ENCODE measurements around the gene PLK1.
"Not testable (repeated sequence)": the region's sequence is repeated elsewhere in the genome, so short reads cannot be mapped to it uniquely, and the experiment has no call there.

Gene PLK1

GRCh38 chr16:23678430-23679273, at the start of gene PLK1:
TSS of gene PLK1 (plus strand) at chr16:23678889. CDS start at chr16:23678933, 44 bp downstream.
- DNase-seq, result peak; percentile 60 to 73

DNA sequence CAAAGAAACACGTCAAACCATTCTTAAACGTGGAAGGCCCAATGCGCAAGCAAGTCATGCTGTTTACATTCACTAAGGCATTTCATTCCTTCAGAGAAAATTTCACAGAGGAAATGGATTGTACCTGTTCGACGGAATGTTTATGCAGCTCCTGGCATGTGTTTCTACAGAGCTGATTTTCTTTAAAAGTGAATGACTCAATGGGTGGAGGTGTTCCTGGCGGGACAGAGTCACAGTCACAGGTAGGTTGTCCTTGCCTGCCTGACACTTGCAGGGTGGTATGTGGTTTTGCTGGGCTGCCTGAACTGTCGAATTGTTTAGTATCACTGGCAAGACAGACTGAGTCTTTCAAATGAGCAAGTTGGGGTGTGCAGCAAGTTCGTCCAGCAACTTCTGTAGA, 49.2 kb upstream of the PLK1 start:
- no peak for DNase-seq

DNA sequence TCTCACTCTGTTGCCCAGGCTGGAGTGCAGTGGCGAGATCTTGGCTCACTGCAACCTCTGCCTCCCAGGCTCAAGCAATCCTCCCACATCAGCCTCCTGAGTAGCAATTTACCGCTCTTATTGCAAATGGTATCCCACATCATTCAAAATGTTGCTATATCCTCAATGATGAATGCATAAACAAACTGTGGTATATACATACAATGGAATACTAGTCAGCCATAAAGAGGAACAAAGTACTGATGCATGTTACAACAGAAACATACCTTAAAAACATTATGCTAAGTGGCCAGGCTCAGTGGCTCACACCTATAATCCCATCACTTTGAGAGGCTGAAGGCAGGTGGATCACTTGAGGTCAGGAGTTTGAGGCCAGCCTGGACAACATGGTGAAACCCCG, 46.8 kb upstream of the PLK1 start:
- DNase-seq, result not testable (repeated sequence)

DNA sequence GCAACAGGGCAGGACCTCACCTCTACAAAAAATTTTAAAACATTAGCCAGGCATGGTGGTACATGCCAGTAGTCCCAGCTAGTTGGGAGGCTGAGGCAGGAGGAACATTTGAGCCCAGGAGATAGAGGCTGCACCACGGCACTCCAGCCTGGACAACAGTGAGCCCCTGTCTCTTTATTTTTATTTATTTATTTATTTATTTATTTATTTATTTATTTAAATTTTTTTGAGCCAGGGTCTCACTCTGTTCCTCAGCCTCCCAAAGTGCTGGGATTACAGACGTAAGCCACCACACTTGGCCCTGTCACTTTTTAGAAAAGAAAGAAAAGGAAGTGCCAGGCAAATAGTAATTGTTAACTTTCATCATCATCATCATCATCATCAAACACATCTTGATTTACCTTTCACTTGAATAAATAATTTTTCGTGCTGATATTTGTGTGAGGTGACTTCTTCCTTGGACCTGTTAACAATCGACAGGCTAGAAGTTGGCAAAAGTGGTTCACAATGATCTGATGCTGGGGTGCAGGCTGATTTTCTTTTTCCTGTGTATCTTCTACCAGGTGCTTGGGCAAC, 44.1 kb upstream of the PLK1 start:
- DNase-seq, result no peak

- no peak for DNase-seq
Observed at GRCh38 chr16:23635958-23636357, 42.7 kb upstream of the PLK1 start.

DNA sequence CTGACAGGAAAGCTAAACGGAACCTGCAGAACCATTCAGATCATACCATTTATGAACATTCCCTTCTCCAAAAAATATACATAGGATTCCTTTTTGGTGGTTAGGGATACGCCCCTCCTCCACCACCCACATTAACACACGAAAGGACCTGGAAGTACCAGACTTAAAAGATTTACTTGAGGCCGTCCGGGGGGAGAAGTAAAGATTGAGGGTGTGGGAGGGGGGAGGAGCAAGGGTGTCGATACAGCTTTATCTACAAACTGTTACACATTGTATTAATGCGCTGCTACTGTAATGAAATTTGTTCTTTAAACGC, 38.1 kb upstream of the PLK1 start:
- DNase-seq, result peak in 1 of 2 experiments; percentile 37

- peak; percentile 81 to 84 for DNase-seq
Observed at GRCh38 chr16:23640931-23641765, 37.5 kb upstream of the PLK1 start, which contains the start of the genes DCTN5 and PALB2. TSS of gene DCTN5 (plus strand) at chr16:23641466. CDS start at chr16:23641543, 77 bp downstream. TSS of gene PALB2 (minus strand) at chr16:23641310. CDS start at chr16:23641157, 153 bp downstream.

GRCh38 chr16:23642246-23642774, 36.4 kb upstream of the PLK1 start:
- no peak for DNase-seq

- DNase-seq, result no peak
Observed at GRCh38 chr16:23650674-23651416, 27.8 kb upstream of the PLK1 start.

DNA sequence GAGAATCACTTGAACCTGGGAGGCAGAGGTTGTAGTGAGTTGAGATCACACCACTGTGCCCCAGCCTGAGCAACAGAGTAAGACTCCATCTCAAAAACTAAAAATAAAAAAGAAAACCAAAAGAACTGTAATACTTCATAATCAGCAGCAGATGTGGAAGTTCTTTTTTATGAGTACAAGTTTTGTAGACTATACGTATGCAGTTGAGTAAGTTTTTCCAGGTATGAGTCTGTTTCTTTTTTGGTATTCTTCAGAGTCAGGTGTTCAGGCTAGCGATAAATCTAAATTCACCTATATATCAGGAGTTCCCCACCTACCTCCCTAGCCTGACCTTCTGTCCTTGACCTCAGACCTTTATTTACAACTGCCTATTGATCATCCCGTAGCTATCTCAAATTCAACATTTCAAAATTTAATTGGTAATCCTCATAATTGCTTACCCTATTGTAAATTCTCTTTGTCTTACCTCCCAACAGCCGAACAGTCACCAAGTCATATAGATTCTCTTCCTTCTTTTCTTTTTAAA, 26.7 kb upstream of the PLK1 start:
- DNase-seq, result no peak

- no peak for DNase-seq
Observed at GRCh38 chr16:23663918-23664317, 14.8 kb upstream of the PLK1 start.

GRCh38 chr16:23666571-23667354, 11.9 kb upstream of the PLK1 start:
- DNase-seq, result no peak

- DNase-seq, result no peak
Observed at GRCh38 chr16:23667355-23667659, 11.4 kb upstream of the PLK1 start.

DNA sequence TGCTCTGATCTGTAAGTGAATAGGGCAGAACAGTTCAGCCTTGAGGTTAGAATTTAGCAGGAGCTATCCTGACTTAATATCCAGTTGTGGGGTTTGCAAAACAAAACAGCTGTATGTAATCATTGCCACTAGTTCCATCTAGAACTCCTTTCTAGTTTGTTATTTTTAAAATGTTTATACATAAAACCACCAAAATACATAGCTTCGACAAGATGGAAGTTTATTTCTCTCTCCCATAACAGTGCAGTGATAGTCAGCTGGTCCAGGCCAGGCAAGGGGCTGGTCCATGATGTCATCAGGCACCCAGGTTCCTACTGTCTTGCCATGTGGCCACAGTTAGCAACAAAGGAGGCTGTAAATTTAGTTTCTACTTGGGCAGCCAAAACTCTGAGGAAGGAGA, 10.5 kb upstream of the PLK1 start:
- no peak for DNase-seq

- DNase-seq, result no peak
Observed at GRCh38 chr16:23668873-23669272, 9.8 kb upstream of the PLK1 start.

- DNase-seq, result no peak
Observed at GRCh38 chr16:23670137-23670776, 8.4 kb upstream of the PLK1 start.

DNA sequence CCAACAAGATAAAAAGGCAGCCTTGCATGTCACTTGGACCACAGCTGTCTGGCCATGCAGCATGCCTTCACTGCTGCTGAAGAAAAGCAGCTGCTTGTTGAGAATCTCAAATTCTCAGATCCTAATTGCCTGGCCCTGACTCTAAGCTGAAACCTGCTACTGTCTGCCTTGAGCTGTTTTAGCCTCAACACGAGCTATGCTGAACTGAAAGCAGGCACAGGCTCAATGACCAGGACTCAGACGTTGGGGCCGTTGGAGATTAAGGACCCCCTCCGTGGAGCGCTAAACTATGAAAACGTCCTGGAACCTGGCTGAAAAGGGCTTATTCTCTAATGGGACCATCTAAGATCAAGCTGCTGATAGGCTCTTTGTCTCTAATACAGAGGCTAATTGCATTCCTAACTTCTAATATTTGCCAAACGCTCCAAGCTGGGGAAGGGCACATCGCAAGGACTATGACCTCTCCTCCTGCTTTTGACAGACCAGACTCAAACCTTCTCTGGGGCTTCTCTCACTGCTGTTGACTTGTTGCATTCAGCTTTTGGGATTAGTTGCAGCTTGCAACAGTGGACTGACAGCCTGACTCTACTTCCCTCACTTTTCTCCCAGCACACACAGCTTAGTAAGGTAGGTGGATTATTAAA, 4.6 kb upstream of the PLK1 start:
- no peak for DNase-seq

DNA sequence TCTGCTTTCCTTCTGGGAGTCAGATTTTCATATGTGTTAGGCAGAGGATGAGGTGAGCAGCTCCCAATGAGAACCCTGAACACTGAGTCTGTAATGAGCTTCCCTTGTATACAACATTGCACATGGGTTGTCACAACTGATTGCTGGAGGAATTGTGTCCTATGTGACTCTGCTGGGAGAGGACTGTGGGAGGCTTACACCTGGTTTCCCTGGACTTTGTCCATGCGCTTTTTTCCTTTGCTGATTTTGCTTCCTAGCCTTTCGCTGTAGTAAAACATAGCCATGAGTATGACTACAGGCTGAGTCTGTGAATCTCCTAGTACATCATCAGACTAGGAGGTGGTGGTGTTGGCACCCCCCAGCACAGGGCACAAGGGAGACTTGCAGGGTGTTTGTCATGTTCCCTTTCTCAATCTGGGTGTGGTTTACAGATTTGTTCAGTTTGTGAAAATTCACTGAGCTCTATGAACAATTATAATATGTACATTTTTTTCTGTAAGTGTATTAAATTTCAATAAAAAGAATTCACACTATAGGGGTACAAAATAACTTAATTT, 1.7 kb upstream of the PLK1 start:
- no peak for DNase-seq

GRCh38 chr16:23679274-23679985, 741 bp downstream of the PLK1 start:
- DNase-seq, result no peak

DNA sequence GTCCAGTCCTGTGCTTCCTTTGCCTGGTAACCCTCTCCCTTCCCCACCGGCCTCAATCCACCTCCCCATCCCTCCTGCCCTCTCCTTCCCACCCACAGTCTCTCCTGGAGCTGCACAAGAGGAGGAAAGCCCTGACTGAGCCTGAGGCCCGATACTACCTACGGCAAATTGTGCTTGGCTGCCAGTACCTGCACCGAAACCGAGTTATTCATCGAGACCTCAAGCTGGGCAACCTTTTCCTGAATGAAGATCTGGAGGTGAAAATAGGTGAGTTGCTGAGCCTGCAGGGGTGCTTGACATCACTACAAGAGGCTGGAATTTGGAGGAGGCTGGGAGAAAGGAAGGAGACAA, 1.3 kb downstream of the PLK1 start:
- DNase-seq, result no peak
